ENCODE results near the gene BBC3.
A peak's percentile ranks its signal among the peaks of the same experiment; 100 is the strongest.
"Not testable (repeated sequence)": the region's sequence is repeated elsewhere in the genome, so short reads cannot be mapped to it uniquely, and the experiment has no call there.

Gene BBC3

DNA sequence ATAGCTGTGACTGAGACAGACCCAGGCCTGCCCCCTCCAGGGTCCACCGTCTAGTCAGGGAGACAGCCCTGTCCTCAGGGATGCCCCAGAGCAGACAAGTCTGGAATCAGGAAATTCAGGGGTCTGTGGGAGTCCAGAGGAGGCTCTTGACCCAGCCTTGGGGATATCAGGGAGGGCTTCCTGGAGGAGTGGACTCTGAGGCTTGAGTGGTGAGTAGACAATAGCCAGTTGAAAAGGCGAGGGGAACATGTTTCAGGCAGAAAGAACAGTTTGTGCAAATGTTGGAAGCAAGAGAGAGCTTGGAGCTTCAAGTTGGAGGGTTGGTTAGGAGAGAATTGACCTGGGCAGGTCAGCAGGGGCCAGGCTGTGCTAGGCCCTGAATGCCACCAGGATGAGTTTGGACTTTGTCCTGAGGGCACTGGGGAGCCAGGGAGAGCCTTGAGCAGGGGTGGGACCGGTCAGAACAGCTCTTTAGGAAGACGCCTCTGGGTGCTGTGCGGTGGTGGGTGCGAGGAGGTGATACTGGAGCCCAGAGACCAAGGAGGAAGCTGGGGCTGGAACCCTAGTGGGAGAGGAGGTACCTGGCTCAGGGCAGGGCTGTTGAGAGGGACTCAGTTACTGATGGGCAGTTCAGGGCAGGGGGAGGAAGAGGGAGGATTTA lies 28.0 kb upstream of the BBC3 start:
- no peak for DNase-seq

DNA sequence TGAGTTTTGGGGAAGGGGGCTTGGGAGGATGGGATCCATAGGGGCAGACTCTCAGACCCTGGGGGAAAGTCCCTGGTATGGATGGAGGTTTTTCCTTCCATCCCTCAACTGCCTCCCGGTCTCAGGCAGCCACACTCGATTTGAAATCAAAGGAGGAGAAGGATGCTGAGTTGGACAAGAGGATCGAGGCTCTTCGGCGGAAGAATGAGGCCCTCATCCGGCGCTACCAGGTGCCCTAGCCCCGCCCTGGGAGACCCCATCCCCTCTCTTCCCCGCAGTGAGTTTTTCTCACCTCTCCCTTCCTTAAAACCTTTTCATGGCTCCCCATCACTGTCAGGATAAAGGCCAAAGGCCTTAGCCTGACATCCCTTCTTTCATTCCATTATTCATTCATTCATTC lies 27.4 kb upstream of the BBC3 start:
- no peak for DNase-seq

DNA sequence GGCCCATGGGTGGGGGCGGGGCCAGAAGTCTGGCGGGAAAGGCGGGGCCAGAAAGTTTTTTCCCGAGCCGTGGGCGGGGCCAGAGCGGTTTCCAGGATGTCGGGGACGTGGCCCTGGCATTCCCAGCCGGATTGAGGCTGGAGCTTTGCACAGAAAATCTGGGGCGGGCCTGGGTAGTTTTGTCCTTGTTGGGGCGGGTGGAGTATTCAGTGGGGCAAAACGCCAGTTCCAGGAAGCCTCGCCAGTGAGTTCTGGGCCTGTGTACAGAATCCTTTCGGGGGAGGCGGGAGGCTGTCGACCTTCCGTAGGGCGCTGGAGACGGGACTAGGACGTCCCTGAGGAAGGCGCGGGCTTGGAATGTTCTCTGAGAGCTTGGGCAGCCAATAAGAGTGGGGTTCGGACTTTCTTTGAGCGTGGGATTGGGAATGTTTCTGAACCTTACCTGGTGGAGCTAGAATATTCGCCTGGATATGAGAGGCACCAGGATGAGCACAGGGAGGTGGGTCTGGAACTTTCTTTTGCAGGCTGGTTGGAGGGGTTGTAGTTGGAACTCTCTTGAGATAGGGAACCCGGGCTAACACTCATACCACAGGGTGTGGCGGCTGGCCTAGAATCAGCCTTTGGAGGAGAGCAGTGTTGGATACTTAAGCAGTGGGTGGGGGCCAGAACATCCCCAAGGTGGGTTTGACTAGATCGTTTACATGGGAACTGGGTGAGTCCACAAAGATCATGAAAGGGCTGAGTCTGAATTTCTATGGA lies 26.6 kb upstream of the BBC3 start:
- DNase-seq = peak in 2 of 56 donors; percentile 87 to 88

DNA sequence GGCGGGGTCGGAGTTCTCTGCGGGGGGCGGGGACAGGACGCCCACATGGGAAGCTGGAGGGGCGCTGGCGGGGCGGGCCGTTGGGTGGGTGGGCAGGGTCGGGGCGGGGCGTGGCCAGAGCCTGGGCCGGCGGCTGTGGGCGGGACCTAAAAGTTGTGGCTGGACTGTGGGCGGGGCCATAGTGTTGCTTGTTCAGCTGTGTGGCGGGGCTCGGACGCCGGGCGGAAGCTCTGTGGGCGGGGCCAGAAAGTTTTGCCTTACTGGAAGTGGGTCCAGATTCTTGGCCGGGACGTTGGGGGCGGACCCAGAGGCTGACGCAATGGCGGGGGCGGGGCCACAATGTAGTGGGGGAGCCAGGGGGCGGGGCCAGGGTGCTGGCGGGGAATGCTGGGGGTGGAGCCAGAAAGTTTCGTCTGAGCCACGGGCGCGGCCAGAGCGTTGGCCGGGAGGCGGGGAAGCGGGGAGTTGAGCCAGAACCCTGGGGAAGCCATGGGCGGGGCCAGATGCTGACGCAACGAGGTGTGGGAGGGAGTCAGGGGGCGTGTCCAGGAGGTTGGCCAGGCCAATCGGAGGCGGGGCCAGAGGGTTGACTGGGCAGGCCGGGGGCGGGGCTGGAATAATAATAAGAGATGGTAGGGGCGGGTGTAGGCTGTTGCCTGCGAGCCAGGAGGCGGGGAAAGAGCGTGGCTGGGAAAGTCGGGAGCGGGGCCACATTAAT lies 25.9 kb upstream of the BBC3 start:
- peak; percentile 95 to 100 (median 100) for DNase-seq

DNA sequence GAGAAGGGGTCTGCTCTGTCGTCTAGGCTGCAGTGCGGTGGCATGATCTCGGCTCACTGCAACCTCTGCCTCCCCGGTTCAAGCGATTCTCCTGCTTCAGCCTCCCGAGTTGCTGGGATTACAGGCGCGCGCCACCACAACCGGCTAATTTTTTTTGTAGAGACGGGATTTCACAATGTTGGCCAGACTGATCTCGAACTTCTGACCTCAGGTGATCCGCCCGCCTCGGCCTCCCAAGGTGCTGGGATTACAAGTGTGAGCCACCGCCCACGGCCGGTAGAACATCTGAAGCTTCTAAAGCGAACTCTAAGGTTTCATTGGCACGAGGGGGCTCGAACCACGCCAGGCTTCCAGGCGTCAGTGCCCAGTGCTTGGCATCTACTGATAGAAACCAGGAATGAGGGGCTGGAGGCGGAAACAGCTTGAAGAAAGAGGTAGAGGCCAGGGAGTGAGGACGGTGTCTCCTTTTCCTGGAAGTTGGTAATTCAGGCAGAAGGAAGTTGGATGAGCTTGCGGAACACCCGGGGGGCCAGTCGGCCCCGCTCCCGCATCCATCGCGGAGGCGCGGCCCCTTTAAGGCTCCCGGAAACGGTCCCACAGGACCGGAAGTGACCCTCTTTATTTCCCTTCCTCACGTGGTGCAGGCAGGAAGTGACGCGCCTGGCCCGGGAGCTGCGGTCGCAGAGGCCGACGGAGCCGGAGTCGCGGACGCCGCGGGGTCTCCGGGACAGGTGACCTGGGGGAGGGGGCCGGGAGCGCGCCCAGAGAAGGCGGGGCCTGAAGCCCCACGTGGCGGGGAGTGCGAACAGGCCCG lies 25.1 kb upstream of the BBC3 start, which contains the start of gene CCDC9:
Gene CCDC9, plus strand, starts transcription at position 647 of the 814 bp plus-strand sequence. CDS start 1,876 bp downstream, outside the sequence.
- DNase-seq = peak in 54 of 56 donors; percentile 91 to 100 (median 98)

DNA sequence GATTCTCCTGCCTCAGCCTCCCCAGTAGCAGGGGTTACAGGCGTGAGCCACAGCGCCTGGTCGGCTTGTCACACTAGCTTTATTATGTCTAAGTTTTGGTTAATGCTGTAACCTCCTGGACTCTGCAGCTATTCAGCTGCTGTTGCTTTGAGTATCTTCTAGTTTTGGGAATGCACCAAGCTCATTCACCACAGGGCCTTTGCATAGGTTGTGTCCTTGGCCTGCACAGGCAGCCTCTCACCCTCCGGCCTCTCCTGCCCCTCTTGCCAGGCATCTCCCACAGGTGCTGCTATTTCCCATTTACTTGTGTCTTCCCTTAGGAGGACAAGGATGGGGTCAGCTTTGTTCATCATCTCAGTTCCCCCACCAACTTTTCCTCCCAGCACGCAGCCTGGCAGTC lies 23.0 kb upstream of the BBC3 start:
- no peak for DNase-seq

DNA sequence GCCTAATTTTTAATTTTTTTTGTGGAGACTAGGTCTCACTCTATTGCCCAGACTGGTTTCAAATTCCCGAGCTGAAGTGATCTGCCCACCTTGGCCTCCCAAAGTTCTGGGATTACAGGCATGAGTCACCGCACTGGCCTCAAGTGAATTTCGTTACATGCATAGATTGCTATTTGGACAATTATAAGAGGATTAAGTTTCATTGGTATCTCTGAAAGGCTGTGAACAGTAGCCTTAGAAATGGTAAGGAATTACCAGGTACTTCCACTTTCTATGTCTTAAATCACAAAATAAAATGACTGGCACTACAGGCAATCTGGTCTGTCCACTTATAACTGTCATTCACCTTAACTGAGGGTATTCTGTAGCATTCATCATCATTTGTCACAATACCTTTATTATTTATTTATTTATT lies 22.5 kb upstream of the BBC3 start:
- DNase-seq = no peak

DNA sequence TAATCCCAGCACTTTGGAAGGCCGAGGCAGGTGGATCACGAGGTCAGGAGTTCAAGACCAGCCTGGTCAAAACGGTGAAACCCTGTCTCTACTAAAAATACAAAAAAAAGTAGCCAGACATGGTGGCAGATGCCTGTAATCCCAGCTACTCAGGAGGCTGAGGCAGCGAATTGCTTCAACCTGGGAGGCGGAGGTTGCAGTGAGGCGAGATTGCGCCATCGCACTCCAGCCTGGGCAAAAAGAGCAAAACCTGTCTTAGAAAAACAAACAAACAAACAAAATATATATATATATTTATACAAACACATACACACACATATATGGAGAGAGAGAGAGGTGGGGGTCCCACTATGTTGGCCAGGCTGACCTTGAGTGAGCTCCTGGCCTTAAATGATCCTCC lies 22.0 kb upstream of the BBC3 start:
- not testable (repeated sequence) for DNase-seq

DNA sequence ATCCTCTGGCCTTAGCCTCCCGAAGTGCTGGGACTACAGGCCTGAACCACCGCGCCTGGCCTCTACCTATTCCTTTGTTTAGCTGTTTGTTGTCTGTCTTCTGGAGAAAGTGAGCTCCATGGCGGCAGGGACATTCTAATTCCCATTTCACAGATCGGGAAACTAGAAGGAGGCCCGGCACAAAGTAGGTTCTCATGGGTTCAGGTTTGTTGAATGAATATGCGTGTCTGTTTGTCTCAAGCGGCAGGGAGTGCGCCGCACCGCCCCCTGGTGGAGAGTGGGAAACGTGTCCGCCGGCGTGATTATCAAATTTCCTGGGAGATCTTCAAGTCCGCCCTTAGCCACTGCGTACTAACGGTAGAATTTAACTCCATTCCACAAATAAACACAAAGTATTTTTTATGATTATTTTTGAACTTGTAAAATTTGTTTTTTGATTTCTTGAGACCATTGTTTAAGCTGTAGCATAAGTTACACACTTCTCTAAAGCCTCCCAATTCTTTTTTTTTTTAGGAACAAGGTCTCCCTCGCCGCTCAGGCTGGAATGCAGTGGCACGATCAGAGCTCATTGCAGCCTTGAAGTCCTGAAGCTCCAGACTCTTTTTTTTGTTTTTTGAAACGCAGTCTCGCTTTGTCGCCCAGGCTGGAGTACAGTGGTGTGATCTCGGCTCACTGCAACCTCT lies 16.4 kb upstream of the BBC3 start:
- peak in 45 of 56 donors; percentile 5 to 86 (median 42) for DNase-seq

DNA sequence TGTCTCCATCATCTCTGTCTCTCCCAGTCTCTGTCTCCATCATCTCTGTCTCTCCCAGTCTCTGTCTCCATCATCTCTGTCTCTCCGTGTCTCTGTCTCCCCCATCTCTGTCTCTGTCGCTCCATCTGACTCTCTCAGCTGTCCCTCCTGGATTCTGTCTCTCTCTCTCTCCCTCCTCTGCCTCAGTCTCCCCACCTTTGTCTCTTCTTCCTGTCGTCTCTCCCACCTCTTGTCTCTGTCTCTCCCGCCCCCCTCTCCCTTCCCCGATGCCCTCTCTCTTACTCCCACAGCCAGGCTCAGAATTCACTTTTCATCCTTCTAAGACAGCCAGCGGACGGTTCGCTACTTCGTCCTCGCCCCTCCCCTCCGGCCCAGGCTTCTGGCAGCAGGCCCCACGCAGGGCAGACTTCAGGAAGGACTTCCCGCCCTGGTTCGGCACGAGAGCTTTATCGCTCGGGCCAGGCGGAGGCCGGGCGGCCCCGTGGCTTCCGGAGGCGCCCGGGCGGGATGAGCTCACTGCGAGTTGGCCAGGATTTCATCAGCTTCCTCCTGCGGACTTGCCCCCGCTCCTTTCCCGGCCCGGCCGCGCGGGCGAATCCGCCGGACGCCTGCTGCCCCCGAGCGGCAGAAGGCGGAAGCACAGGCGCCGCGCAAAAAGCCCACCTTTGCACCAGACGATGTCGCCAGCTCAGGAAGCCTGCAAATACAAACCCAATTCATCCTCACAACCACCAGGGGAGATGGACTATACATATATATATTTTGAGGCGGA lies 13.0 kb upstream of the BBC3 start:
- peak in 53 of 56 donors; percentile 17 to 86 (median 67) for DNase-seq

DNA sequence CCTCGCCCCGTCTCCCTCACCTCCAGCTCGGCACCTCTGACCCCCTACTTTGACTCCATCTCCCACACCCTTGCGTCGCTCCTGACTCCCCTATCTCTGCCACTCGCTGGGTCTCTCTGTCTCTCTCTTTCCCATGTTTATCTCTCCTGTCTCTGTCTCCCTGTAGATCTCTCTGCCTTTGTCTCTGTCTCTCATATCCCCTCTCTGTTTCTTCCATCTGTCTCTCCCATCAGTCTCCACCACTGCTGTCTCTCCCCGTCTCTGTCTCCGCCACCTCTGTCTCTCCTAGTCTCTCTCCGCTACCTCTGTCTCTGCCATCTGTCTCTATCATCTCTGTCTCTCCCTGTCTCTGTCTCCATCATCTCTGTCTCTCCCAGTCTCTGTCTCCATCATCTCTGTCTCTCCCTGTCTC lies 12.4 kb upstream of the BBC3 start:
- no peak for DNase-seq

DNA sequence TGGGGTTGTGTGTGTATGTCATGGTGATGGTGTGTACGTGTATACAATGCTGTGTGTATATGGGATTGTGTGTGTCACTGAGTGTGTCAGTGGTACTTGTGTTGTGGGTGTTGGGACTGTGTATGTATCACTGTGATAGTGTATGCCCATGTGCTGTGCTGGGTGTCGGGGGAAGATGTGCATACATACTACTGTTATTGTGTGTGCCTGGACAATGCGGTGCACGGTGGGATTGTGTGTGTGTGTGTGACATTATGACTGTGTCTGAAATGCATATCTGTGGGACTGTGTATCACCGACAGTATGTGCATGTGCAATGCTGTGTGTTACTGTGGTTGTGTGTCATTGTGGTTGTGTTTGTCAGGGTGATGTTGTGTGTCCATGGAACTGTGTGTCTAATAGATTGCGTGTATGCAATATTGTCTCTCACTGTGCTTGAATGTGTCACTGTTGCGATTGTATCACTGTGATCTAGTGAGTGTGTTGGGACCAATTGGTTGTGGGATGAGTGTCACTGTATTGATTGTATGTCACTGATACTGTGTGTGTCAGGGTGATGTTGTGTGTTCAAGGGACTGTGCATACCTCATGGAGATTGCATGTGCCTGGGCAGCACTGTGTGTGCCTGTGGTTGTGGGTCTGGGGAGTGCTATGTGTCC lies 11.0 kb upstream of the BBC3 start:
- DNase-seq = no peak

DNA sequence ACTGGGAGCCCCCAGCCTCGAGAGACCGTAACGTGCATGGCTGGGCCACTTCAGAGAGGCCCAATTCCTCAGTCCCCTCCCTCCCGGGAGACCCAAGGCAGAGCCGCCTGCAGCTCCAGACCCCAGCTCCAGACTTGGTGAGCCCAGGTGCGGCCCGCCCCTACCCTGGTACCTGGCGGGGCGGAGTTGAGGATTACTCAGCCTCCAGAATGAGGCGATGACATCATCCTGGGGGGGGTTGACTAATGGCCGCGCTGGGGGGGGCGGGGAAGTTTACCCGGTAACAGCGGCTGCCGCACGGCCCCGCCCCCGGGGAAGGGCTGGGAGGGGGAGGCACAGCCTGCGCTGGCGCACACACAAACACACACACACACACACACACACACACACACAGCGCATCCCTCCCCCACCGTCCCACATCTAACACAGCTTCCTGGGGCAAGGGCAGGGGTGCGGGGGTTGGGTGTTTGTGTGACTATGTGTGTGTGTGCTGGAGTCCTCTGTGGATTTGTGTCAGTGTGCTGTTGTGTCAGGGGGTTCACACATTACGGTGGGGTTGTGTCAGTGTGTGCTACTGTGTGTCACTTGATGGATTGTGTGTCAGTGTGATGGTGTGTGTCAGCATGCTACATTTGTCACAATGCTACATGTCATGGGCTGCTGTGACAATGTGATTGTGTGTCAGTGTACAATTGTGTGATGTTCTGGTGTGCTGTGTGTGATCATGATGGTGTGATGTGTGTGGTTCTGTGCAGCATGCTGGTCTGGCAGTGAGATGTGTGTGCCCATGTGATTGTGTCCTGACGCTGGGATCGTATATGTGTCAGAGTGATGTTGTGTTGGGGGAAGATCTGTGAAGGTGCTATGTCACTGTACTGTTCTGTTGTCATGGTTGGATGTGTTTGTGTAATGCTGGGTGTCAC lies 10.3 kb upstream of the BBC3 start:
- DNase-seq = peak in 41 of 56 donors; percentile 2 to 84 (median 48)

DNA sequence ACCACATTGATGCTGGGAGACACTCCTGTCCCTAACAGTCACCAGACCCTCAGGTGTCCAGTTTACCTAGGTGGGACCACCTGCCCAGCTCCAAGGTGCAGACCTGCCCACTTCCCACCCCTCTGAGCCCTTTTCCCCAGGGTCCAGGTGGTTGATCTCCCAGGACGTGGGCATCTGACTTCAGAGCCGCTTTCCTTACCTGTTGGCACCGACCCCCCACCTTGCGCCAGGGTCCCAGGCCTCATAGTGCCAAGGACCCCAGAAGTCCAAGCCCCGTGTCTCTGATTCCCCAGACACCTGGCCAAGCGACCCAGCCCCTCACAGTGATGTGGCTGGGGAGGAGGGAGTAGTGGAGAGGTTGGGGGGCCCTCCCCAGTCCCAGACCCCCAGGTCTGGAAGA lies 9.6 kb upstream of the BBC3 start:
- DNase-seq = no peak

DNA sequence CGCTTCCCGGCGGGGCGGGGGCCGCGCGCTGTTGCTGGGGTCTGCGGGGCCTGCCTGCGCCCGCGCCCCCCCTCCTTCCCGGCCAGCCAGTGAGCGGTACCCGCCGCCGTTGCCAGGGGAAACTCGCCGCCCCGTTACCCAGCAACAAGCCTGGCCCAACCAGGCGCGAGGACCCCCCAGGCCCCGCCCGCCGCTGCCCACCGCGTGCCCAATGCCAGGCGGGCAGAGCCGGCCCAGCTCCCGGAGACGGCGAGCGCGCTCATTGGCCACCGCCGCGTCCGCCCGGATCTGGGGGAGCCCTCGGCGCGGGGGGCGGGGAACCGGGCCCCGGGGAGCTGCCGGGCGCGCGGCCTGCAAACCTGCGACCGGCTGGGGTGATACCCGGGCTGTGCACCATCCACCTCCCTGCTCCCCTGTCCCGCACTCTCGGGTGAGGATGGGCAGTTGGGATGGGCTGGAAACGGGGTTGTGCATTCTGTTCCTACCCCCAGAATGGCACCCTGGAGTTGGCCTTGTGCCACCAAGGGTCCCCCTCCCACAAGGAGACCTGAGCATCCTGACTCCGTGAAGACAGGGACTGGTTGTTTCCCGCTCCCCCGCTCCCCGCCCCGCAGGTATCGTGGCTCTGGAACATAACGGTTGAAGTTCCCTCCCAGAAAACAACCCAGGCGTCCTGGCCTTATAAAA lies 8.8 kb upstream of the BBC3 start:
- peak in 55 of 56 donors; percentile 16 to 91 (median 75) for DNase-seq

DNA sequence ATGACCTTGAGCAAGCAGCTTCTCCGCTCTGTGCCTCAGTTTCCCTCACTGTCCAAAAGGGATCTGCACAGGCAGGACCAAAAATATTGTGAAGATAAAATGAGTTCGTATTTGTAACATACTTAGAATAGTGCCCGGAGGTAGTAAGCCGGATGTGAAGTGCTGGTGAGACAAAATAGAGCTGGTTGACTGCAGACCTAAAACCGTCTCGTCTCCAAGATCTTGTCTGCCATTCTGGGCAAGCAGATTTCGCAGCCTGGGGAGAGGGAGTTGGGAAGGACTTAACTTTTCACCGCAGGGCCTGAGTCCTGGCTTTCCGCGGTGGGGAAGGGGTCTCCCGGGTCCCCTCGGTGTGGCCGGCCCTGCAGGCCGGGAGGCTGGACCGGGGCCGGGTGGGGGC lies 8.2 kb upstream of the BBC3 start:
- peak in 3 of 56 donors; percentile 13 to 42 (median 28) for DNase-seq

DNA sequence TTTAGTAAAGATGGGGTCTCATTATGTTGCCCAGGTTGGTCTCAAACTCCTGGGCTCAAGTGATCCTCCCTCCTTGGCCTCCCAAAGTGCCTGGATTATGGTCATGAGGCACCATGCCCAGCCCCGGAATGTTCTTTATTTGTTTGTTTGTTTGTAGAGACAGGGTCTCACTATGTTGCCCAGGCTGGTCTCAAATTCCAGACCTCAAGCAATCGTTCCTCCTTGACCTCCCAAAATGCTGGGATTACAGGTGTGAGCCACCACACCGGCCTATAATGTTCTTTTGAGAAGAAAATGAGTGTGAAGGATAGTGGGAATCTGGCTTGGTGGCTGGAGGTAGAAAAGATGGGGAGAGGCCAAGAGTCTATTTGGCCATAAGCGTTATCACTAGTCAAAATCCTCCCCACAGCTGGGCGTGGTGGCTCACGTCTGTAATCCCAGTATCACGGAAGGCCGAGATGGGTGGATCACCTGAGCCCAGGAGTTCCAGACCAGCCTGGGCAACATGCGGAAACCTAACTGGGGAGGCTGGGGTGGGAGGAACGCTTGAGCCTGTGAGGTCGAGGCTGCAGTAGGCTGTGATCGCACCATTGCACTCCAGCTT lies 5.2 kb upstream of the BBC3 start:
- no peak for DNase-seq

Measured in nucleus accumbens (tissue), 56 donors.